A673 (cell line): Measurements from ENCODE around the gene SOS1.

Experiments
- EZH2 ChIP-seq: fragments of 200-600 bp; sonication (generic); IDR thresholded peaks from 2 replicates; pipeline ENCODE4 v1.6.1; 2017; ENCODE audit warnings: borderline replicate concordance, low read depth, mild to moderate bottlenecking, mixed read lengths, antibody characterized with exemption, low read length; ENCODE audit not compliant: poor library complexity, severe bottlenecking
- TF ChIP-seq, protein P1 (sequence below): fragments of 300-800, 200-600 bp; sonication (generic); conservative IDR thresholded peaks from 2 replicates; pipeline ENCODE4 v1.5.1; 2017; ENCODE audit warnings: low read depth, mild to moderate bottlenecking, antibody characterized with exemption, low read length, moderate library complexity, mixed read lengths

DNA sequence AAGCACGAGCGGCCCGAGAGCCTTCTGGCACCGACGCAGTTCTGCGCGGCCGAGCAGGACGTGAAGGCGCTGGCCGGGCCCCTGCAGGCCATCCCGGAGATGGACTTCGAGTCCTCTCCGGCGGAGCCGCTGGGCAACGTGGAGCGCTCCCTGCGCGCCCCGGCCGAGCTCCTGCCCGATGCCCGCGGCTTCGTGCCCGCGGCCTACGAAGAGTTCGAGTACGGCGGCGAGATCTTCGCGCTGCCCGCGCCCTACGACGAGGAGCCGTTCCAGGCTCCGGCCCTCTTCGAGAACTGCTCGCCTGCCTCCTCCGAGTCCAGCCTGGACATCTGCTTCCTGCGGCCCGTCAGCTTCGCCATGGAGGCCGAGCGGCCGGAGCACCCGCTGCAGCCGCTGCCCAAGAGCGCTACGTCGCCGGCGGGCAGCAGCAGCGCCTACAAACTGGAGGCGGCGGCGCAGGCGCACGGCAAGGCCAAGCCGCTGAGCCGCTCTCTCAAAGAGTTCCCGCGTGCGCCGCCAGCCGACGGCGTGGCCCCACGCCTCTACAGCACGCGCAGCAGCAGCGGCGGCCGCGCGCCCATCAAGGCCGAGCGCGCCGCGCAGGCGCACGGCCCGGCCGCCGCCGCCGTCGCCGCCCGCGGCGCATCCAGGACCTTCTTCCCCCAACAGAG is 160.8 kb downstream of the SOS1 start:
- TF ChIP-seq, protein P1, sequence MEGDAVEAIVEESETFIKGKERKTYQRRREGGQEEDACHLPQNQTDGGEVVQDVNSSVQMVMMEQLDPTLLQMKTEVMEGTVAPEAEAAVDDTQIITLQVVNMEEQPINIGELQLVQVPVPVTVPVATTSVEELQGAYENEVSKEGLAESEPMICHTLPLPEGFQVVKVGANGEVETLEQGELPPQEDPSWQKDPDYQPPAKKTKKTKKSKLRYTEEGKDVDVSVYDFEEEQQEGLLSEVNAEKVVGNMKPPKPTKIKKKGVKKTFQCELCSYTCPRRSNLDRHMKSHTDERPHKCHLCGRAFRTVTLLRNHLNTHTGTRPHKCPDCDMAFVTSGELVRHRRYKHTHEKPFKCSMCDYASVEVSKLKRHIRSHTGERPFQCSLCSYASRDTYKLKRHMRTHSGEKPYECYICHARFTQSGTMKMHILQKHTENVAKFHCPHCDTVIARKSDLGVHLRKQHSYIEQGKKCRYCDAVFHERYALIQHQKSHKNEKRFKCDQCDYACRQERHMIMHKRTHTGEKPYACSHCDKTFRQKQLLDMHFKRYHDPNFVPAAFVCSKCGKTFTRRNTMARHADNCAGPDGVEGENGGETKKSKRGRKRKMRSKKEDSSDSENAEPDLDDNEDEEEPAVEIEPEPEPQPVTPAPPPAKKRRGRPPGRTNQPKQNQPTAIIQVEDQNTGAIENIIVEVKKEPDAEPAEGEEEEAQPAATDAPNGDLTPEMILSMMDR, result no peak
- TF ChIP-seq EZH2, result no peak
